Liver (tissue), 3 donors: Measurements from ENCODE around the gene NDUFAF2.

ENCODE experiments used
- CTCF ChIP-seq: fragments of 150-350 bp; IDR thresholded peaks from 2 replicates; pipeline ENCODE4 v1.5.1; 2017; ENCODE audit warnings: improper control_type of control experiment, low read depth, low read length; ENCODE audit not compliant: missing input control
- HNF4A ChIP-seq, 2 donors: conservative IDR thresholded peaks; 2 replicates each; pipeline ENCODE4 v1.6.1; 2016; ENCODE audit warnings: antibody characterized with exemption in 2 of 2, mild to moderate bottlenecking in 2 of 2
- MAX ChIP-seq: IDR thresholded peaks from 2 replicates; pipeline ENCODE4 v1.6.1; 2016; ENCODE audit warnings: antibody characterized with exemption
- RAD21 ChIP-seq, 2 donors: IDR thresholded peaks; 2 replicates each; pipeline ENCODE4 v1.6.1; 2016; ENCODE audit warnings: antibody characterized with exemption in 2 of 2, mild to moderate bottlenecking in 2 of 2
- REST ChIP-seq: IDR thresholded peaks from 2 replicates; pipeline ENCODE4 v1.6.1; 2016; ENCODE audit warnings: antibody characterized with exemption, mild to moderate bottlenecking
- RXRA ChIP-seq, 2 donors: IDR thresholded peaks; 2 replicates each; pipeline ENCODE4 v1.6.1; 2017 to 2018; ENCODE audit warnings: antibody characterized with exemption in 2 of 2, mild to moderate bottlenecking in 1 of 2
- SP1 ChIP-seq: IDR thresholded peaks from 2 replicates; pipeline ENCODE4 v1.6.1; 2018; ENCODE audit warnings: antibody characterized with exemption, mild to moderate bottlenecking
- TAF1 ChIP-seq: conservative IDR thresholded peaks from 2 replicates; pipeline ENCODE4 v1.6.1; 2016; ENCODE audit warnings: antibody characterized with exemption, mild to moderate bottlenecking
- YY1 ChIP-seq: IDR thresholded peaks from 2 replicates; pipeline ENCODE4 v1.6.1; 2016; ENCODE audit warnings: antibody characterized with exemption, mild to moderate bottlenecking
- ZBTB33 ChIP-seq: IDR thresholded peaks from 2 replicates; pipeline ENCODE4 v1.6.1; 2016; ENCODE audit warnings: antibody characterized with exemption
- donor health status: healthy.
- donor health status: healthy.

- TF ChIP-seq CTCF = no peak
- no peak for TF ChIP-seq HNF4A (conservative IDR thresholded peaks at IDR 0.05)
- TF ChIP-seq MAX = no peak
- TF ChIP-seq REST = no peak
- no peak for TF ChIP-seq YY1
- TF ChIP-seq SP1 = no peak
- no peak for TF ChIP-seq TAF1
- no peak for TF ChIP-seq ZBTB33
- TF ChIP-seq RXRA (IDR thresholded peaks at IDR 0.05) = no peak
- no peak for TF ChIP-seq RAD21 (IDR thresholded peaks at IDR 0.05)
Observed at GRCh38 chr5:61182449-61182848, 237.4 kb downstream of the NDUFAF2 start.
